ENCODE data around the gene ARHGAP44. TPM values are rescaled to one million over a fixed set of nuclear protein-coding genes. Genes with fewer than 3 reads are reported as not detected.

ARHGAP44 gene
- total RNA-seq, 1 experiment from 2014 or later: 9.9 TPM

- Histone ChIP-seq H3K27ac (ENCODE audit: insufficient read length, low read depth, low read length) (no peak overlapping the region), H4K5ac (ENCODE audit: insufficient read length, low read depth, low read length) (no peak overlapping the region)
Measured at GRCh38 chr17:12887088-12887487, 97.8 kb downstream of the ARHGAP44 start.

More at GRCh38 chr17:12887088-12887487, 97.8 kb downstream of the ARHGAP44 start:
- no peak overlapping the region for H2BK5ac ChIP-seq (ENCODE audit: insufficient read length, low read length)
- H3K23ac ChIP-seq (ENCODE audit: insufficient read length, low read depth, low read length): no peak overlapping the region
- no peak overlapping the region for H3K27ac Mint-ChIP-seq
- H3K4me1 ChIP-seq (ENCODE audit: insufficient read depth, low read length): no peaks in the 10 kb centered on the region
- no peak overlapping the region for H3K4me2 ChIP-seq (ENCODE audit: insufficient read depth, insufficient read length, low read length)
- no CpG with 5 or more reads among the region's 2 CpGs for WGBS (ENCODE audit: extremely low coverage, insufficient read length, low lambda C conversion rate)
- H3K27me3 Mint-ChIP-seq (ENCODE audit: low read depth): no peaks in the 10 kb centered on the region
- no peak overlapping the region for H3T11ph ChIP-seq (ENCODE audit: low read length)
- no peaks in the 10 kb centered on the region for H3K27me3 ChIP-seq (ENCODE audit: insufficient read depth, low read length)
- DNase-seq: no peak
- no peak overlapping the region for H3K56ac ChIP-seq (ENCODE audit: insufficient read length, low read depth, low read length)
- H2BK15ac ChIP-seq (ENCODE audit: low read depth, low read length): no peak overlapping the region
- no peak overlapping the region for H3K14ac ChIP-seq (ENCODE audit: insufficient read depth, low read length)
- peaks cover 0 to 14% (median 9%) of the 10 kb centered on the region in 3 experiments; a peak in 6 of 7 replicates for H3K36me3 Mint-ChIP-seq (ENCODE audit: insufficient read depth in 1 of 3, low read depth in 3 of 3)
- H2BK120ac ChIP-seq (ENCODE audit: low read depth, low read length, poor library complexity, severe bottlenecking): no peak overlapping the region
- H2AFZ ChIP-seq (ENCODE audit: low read length): no peak overlapping the region
- H2BK12ac ChIP-seq (ENCODE audit: insufficient read length, low read depth, low read length): no peak overlapping the region
- H3K18ac ChIP-seq (ENCODE audit: insufficient read length, low read depth, low read length): no peak overlapping the region
- peaks cover 0 to 6% of the 10 kb centered on the region in 2 experiments; a peak in 2 of 4 replicates for H3K4me1 Mint-ChIP-seq
- H3K9me3 Mint-ChIP-seq: peaks cover 1 to 4% of the 10 kb centered on the region in 2 experiments; a peak in 4 of 5 replicates
- H2BK20ac ChIP-seq (ENCODE audit: low read depth, low read length, poor library complexity, severe bottlenecking): no peak overlapping the region
- no peak overlapping the region for H3K9ac ChIP-seq (ENCODE audit: extremely low read depth, insufficient read length, low read length)
- no peak overlapping the region for H2AK5ac ChIP-seq (ENCODE audit: insufficient read length, low read length)
- H4K8ac ChIP-seq (replicated peaks; ENCODE audit: insufficient read length, low read depth, low read length): no peak overlapping the region
- no peak overlapping the region for H3K4ac ChIP-seq (ENCODE audit: low read depth, low read length)
- no peaks in the 10 kb centered on the region for H4K20me1 ChIP-seq (ENCODE audit: control insufficient read depth, insufficient read depth, insufficient read length)
- TF ChIP-seq CTCF (conservative IDR thresholded peaks at IDR 0.05): no peak
- H3K4me3 Mint-ChIP-seq: no peak overlapping the region
- H3K9me3 ChIP-seq (ENCODE audit: control insufficient read depth, low read depth, low read length): no peaks in the 10 kb centered on the region
- no peak overlapping the region for H4K91ac ChIP-seq (ENCODE audit: insufficient read length, low read depth, low read length)
- H3K79me1 ChIP-seq (ENCODE audit: insufficient read depth, low read depth, low read length, poor library complexity, severe bottlenecking): no peaks in the 10 kb centered on the region
- no peaks in the 10 kb centered on the region for H3K23me2 ChIP-seq (ENCODE audit: insufficient read length, low read depth, low read length, poor library complexity, severe bottlenecking)
- H3K79me2 ChIP-seq (ENCODE audit: insufficient read depth, low read length): no peaks in the 10 kb centered on the region
